Measurements from ENCODE around the gene HDAC11.

Gene HDAC11

DNA sequence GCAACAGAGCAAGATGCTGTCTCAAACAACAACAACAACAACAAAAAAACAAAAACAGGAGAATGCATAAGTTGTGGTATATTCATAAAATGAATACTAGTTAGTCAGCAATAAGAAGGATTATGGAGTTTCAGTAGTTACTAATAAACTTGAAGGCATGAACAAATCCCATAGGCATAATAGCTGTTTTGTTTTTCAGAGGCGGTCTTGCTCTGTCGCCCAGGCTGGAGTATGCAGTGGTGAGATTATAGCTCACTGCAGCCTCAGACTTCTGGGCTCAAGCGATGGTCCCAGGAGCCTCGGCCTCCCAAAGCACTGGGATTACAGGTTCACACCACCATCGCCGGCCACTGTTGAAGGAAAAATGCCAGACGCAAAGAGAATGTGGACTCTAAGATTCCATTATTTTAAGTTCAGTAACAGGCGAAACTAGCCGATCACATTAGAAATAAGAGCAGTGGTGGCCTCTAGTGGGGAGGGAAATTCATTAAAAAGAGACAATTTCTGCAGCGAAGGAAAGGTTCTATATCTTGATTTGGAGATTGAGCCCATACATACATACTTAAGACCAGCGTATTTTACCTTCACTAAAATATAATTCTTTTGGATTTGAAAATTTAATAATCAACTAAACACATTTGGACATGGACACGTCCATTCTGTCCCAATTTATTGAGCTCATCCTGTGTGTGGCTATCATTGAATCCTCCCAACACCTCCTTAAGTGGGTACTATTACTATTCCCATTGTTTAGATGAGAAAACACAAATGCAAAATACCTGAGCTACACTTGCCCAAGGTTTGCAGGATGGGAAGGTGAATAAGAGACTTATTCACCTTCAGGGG, 27.4 kb upstream of the HDAC11 start:
- no peak overlapping the region for H3K4me3 ChIP-seq (ENCODE audit: low read depth, low read length)
- peak; percentile 29 for DNase-seq (ENCODE audit: low read depth)
- in situ Hi-C loops (cut with HindIII; ENCODE audit: low sequenced_read_pairs), result loop anchor here (25.0 kb wide), 1 partner anchor 365 kb away; no protein-coding TSS in a partner anchor
- TF ChIP-seq, protein P1, sequence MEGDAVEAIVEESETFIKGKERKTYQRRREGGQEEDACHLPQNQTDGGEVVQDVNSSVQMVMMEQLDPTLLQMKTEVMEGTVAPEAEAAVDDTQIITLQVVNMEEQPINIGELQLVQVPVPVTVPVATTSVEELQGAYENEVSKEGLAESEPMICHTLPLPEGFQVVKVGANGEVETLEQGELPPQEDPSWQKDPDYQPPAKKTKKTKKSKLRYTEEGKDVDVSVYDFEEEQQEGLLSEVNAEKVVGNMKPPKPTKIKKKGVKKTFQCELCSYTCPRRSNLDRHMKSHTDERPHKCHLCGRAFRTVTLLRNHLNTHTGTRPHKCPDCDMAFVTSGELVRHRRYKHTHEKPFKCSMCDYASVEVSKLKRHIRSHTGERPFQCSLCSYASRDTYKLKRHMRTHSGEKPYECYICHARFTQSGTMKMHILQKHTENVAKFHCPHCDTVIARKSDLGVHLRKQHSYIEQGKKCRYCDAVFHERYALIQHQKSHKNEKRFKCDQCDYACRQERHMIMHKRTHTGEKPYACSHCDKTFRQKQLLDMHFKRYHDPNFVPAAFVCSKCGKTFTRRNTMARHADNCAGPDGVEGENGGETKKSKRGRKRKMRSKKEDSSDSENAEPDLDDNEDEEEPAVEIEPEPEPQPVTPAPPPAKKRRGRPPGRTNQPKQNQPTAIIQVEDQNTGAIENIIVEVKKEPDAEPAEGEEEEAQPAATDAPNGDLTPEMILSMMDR (IDR thresholded peaks at IDR 0.05; ENCODE audit: low read depth, low read length, missing control alignments), result peak; percentile 60

DNA sequence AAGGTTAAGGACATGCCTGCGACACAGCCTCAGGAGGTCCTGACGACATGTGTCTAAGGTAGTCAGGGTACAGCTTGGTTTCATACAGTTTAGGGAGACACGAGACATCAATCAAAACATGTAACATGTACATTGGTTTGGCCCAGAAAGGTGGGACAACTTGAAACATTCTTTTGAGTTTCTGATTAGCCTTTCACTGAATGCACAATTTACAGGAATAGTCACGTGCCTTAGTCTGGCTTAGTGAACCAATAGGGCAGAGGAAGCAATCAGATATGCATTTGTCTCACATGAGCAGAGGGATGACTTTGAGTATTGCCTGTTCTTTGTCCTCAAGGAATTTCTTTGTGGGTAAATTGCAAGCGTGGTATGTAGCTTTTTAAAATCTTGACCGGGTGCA, 24.5 kb upstream of the HDAC11 start:
- in situ Hi-C loops (cut with HindIII; ENCODE audit: low sequenced_read_pairs), result loop anchor here (25.0 kb wide), 1 partner anchor 368 kb away; no protein-coding TSS in a partner anchor
- TF ChIP-seq, protein P1 (IDR thresholded peaks at IDR 0.05; ENCODE audit: low read depth, low read length, missing control alignments), result no peak
- no peak for DNase-seq (ENCODE audit: low read depth)
- H3K4me3 ChIP-seq (ENCODE audit: low read depth, low read length), result no peak overlapping the region

DNA sequence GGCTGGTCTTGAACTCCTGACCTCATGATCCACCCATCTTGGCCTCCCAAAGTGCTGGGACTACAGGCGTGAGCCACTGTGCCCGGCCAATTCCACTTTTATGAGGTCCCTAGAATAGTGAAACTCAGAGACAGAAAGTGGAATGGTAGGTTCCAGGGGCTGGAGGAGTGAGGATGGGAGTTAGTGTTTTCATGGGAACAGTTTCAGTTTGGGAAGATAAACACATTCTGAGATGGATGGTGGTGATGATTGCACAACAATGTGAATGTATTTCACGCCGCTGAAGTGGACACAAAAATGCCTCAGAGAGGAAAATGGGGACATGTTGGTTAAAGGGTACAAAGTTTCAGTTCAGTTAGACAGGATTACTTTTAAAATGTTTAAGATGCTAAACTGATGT, 22.5 kb upstream of the HDAC11 start:
- H3K4me3 ChIP-seq (ENCODE audit: low read depth, low read length), result no peak overlapping the region
- no peak for DNase-seq (ENCODE audit: low read depth)
- in situ Hi-C loops (cut with HindIII; ENCODE audit: low sequenced_read_pairs), result loop anchor here (25.0 kb wide), 1 partner anchor 370 kb away; no protein-coding TSS in a partner anchor
- TF ChIP-seq, protein P1 (IDR thresholded peaks at IDR 0.05; ENCODE audit: low read depth, low read length, missing control alignments), result no peak

DNA sequence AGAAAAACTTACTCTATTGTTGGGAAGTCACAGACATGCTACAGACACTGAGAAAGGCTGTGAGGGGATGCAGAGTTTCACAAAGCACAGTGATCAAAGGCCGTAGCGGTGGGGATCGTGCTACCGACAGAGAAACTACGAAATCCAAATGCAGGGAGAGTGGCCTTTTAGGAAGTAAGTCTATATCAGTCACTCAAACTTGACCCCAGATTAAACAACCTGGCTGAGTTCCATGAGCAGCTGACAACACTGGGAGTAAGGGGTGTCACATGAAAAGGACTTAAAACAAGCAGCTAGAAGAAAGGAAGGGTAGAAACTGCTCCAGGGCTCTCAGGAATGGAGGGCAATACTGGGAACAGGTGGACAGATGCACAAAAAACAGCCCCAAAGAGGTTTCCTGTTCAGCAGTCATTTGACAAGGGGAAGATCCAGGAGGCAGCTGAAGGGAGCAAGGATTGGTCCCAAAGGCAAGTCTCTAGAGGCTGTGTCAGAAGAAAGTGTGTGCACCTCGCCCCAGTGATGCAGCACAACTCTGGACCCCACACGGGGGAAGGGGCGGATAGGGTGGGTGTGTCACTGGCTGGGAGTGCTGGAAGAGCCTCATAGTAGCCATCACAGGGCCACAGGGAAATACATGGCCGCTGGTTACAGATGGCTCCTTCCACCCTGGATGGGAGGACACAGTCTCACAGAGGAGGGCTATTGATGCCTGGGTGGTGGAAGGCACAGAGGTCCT, 20.3 kb upstream of the HDAC11 start:
- in situ Hi-C loops (cut with HindIII; ENCODE audit: low sequenced_read_pairs), result loop anchor here (25.0 kb wide), 1 partner anchor 372 kb away; no protein-coding TSS in a partner anchor
- no peak overlapping the region for H3K4me3 ChIP-seq (ENCODE audit: low read depth, low read length)
- DNase-seq (ENCODE audit: low read depth), result no peak
- TF ChIP-seq, protein P1 (IDR thresholded peaks at IDR 0.05; ENCODE audit: low read depth, low read length, missing control alignments), result no peak

DNA sequence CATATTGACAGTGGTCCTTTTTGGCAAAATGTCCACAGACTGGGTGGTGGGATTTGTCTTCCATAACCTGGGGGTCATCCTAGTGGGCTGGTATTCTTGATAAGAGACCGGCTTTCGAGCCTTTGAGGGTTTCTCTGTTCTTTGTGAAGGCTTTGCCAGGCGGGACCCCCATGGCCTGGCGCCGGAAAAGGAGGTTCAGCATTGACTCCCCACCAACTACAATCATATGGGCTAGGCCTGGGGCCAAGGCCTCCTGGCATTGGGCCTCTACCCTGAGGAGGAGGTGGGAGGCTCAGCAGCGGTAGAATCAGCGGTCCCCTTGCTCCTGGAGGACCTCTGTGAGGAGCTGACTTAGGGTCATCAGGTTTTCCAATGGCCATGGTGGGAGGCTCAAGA, 19.8 kb upstream of the HDAC11 start:
- TF ChIP-seq, protein P1 (IDR thresholded peaks at IDR 0.05; ENCODE audit: low read depth, low read length, missing control alignments), result no peak
- no peak for DNase-seq (ENCODE audit: low read depth)
- in situ Hi-C loops (cut with HindIII; ENCODE audit: low sequenced_read_pairs), result loop anchor here (25.0 kb wide), 1 partner anchor 373 kb away; no protein-coding TSS in a partner anchor
- H3K4me3 ChIP-seq (ENCODE audit: low read depth, low read length), result no peak overlapping the region

Data from astrocyte of the cerebellum (primary cell).